Skeletal muscle tissue (tissue), 4 donors: ENCODE measurements around the gene RPTOR. TPM values are rescaled to one million over a fixed set of nuclear protein-coding genes. Genes with fewer than 3 reads are reported as not detected.

Experiments
- H3K27ac ChIP-seq: one replicate; pipeline ENCODE4 v1.7.0; 2013; ENCODE audit warnings: mild to moderate bottlenecking, low read depth, low read length, inconsistent platforms
- H3K27me3 ChIP-seq, 3 donors: one replicate each; pipeline ENCODE4 v1.7.0; 2013; ENCODE audit warnings: low read length in 3 of 3; ENCODE audit not compliant: control insufficient read depth in 3 of 3, insufficient read depth in 3 of 3
- H3K36me3 ChIP-seq, 3 donors: one replicate each; pipeline ENCODE4 v1.7.0; 2013; ENCODE audit warnings: low read length in 3 of 3; ENCODE audit not compliant: control insufficient read depth in 3 of 3, insufficient read depth in 3 of 3
- H3K4me1 ChIP-seq, 3 donors: one replicate each; pipeline ENCODE4 v1.7.0; 2013; ENCODE audit warnings: low read length in 3 of 3, mild to moderate bottlenecking in 3 of 3; ENCODE audit not compliant: control insufficient read depth in 3 of 3, insufficient read depth in 3 of 3
- H3K4me3 ChIP-seq, 3 donors: one replicate each; pipeline ENCODE4 v1.7.0; 2013; ENCODE audit warnings: low read length in 3 of 3
- H3K9ac ChIP-seq, 3 donors: one replicate each; pipeline ENCODE4 v1.7.0; 2013; ENCODE audit warnings: low read length in 3 of 3, mild to moderate bottlenecking in 3 of 3, moderate library complexity in 2 of 3, low read depth in 1 of 3
- H3K9me3 ChIP-seq, 3 donors: one replicate each; pipeline ENCODE4 v1.7.0; 2013; ENCODE audit warnings: low read length in 3 of 3; ENCODE audit not compliant: control insufficient read depth in 3 of 3
- total RNA-seq: library from RNA; depleted of rRNA; stranded (reverse); fragments of >200 nt; gene quantifications from one replicate; pipeline ENCODE4 v1.2.3, GENCODE V29; 2014
- donor health status: Osteomylitis.

RPTOR gene
- total RNA-seq, 1 donor from 2014 or later: 24.5 TPM

- H3K4me3 ChIP-seq: no peak overlapping the region
- no peak overlapping the region for H3K9ac ChIP-seq
- peaks cover 0 to 6% (median 0%) of the 10 kb centered on the region in 3 donors for H3K4me1 ChIP-seq
- H3K36me3 ChIP-seq: peaks cover 26 to 28% (median 27%) of the 10 kb centered on the region in 3 donors
- no peaks in the 10 kb centered on the region for H3K27me3 ChIP-seq
- H3K9me3 ChIP-seq: no peaks in the 10 kb centered on the region
- no peak overlapping the region for H3K27ac ChIP-seq
Observed at GRCh38 chr17:80904036-80904753, 359.6 kb downstream of the RPTOR start.

GRCh38 chr17:80905586-80906230 is 361.1 kb downstream of the RPTOR start:
- Histone ChIP-seq H3K9me3 (no peaks in the 10 kb centered on the region), H3K36me3 (peaks cover 27 to 35% (median 31%) of the 10 kb centered on the region in 3 donors), H3K27me3 (no peaks in the 10 kb centered on the region), H3K4me1 (peaks cover 0 to 4% (median 0%) of the 10 kb centered on the region in 3 donors), H3K9ac (no peak overlapping the region), H3K4me3 (no peak overlapping the region), H3K27ac (no peak overlapping the region)

- H3K4me3 ChIP-seq: no peak overlapping the region
- no peaks in the 10 kb centered on the region for H3K27me3 ChIP-seq
- H3K4me1 ChIP-seq: no peaks in the 10 kb centered on the region
- peaks cover 26 to 37% (median 35%) of the 10 kb centered on the region in 3 donors for H3K36me3 ChIP-seq
- H3K9ac ChIP-seq: no peak overlapping the region
- no peak overlapping the region for H3K27ac ChIP-seq
- H3K9me3 ChIP-seq: no peaks in the 10 kb centered on the region
Observed at GRCh38 chr17:80906364-80907259, 362.0 kb downstream of the RPTOR start.

- no peaks in the 10 kb centered on the region for H3K27me3 ChIP-seq
- no peaks in the 10 kb centered on the region for H3K4me1 ChIP-seq
- H3K36me3 ChIP-seq: peaks cover 26 to 37% (median 35%) of the 10 kb centered on the region in 3 donors
- no peak overlapping the region for H3K4me3 ChIP-seq
- no peak overlapping the region for H3K9ac ChIP-seq
- no peaks in the 10 kb centered on the region for H3K9me3 ChIP-seq
- no peak overlapping the region for H3K27ac ChIP-seq
Observed at GRCh38 chr17:80907281-80907680, 362.6 kb downstream of the RPTOR start.

GRCh38 chr17:80908211-80908610 is 363.6 kb downstream of the RPTOR start:
- no peaks in the 10 kb centered on the region for H3K27me3 ChIP-seq
- H3K4me1 ChIP-seq: no peaks in the 10 kb centered on the region
- peaks cover 30 to 41% (median 38%) of the 10 kb centered on the region in 3 donors for H3K36me3 ChIP-seq
- no peaks in the 10 kb centered on the region for H3K9me3 ChIP-seq
- no peak overlapping the region for H3K27ac ChIP-seq
- H3K9ac ChIP-seq: no peak overlapping the region
- H3K4me3 ChIP-seq: no peak overlapping the region

- Histone ChIP-seq H3K9me3 (no peaks in the 10 kb centered on the region), H3K4me3 (no peak overlapping the region), H3K4me1 (no peaks in the 10 kb centered on the region), H3K9ac (no peak overlapping the region), H3K36me3 (peaks cover 30 to 41% (median 38%) of the 10 kb centered on the region in 3 donors), H3K27me3 (no peaks in the 10 kb centered on the region), H3K27ac (no peak overlapping the region)
Observed at GRCh38 chr17:80908776-80909175, 364.1 kb downstream of the RPTOR start.

- H3K36me3 ChIP-seq: peaks cover 30 to 41% (median 38%) of the 10 kb centered on the region in 3 donors
Observed at GRCh38 chr17:80909635-80910034, 365.0 kb downstream of the RPTOR start.

GRCh38 chr17:80910043-80910442 is 365.4 kb downstream of the RPTOR start:
- peaks cover 30 to 41% (median 38%) of the 10 kb centered on the region in 3 donors for H3K36me3 ChIP-seq
- H3K4me1 ChIP-seq: no peaks in the 10 kb centered on the region
- H3K9me3 ChIP-seq: no peaks in the 10 kb centered on the region

More at GRCh38 chr17:80909635-80910034, 365.0 kb downstream of the RPTOR start:
- Histone ChIP-seq H3K9ac (no peak overlapping the region), H3K9me3 (no peaks in the 10 kb centered on the region), H3K27ac (no peak overlapping the region), H3K27me3 (no peaks in the 10 kb centered on the region), H3K4me3 (no peak overlapping the region), H3K4me1 (no peaks in the 10 kb centered on the region)

GRCh38 chr17:80912476-80912875 is 367.8 kb downstream of the RPTOR start:
- Histone ChIP-seq H3K36me3 (peaks cover 24 to 35% (median 33%) of the 10 kb centered on the region in 3 donors), H3K27ac (no peak overlapping the region), H3K4me1 (no peaks in the 10 kb centered on the region), H3K9me3 (no peaks in the 10 kb centered on the region), H3K4me3 (no peak overlapping the region), H3K27me3 (no peaks in the 10 kb centered on the region), H3K9ac (no peak overlapping the region)

More at GRCh38 chr17:80910043-80910442, 365.4 kb downstream of the RPTOR start:
- Histone ChIP-seq H3K9ac (no peak overlapping the region), H3K4me3 (no peak overlapping the region), H3K27ac (no peak overlapping the region), H3K27me3 (no peaks in the 10 kb centered on the region)
